ENCODE measurements around the gene OR52K1.

Gene OR52K1

GRCh38 chr11:4482445-4482844, at the start of gene OR52K1:
Gene OR52K1 (plus strand): TSS chr11:4482646. CDS start chr11:4488901, 6,255 bp downstream.
- no peaks in the 10 kb centered on the region for H3K36me3 ChIP-seq
- no peaks in the 10 kb centered on the region for H3K9me3 ChIP-seq (replicated peaks in 1 of 11)
- no peak within 1 kb of the TSS for H3K27ac ChIP-seq
- H4K20me1 ChIP-seq: no peaks in the 10 kb centered on the region
- TF ChIP-seq Cebpa-rat (IDR thresholded peaks at IDR 0.05): no peak
- no peak within 1 kb of the TSS for H3K4me3 ChIP-seq
- H3K9ac ChIP-seq: no peak within 1 kb of the TSS
- H3K4me1 ChIP-seq: peaks cover 0 to 32% (median 0%) of the 10 kb centered on the region in 10 experiments; a peak in 8 of 20 replicates
- no peaks in the 10 kb centered on the region for H3K27me3 ChIP-seq
- H3K4me2 ChIP-seq: peak within 1 kb of the TSS in 4 of 11 experiments; percentile 27 to 35 (median 29); a peak in 5 of 22 replicates

- Histone ChIP-seq H3K27me3 (no peaks in the 10 kb centered on the region), H4K20me1 (no peaks in the 10 kb centered on the region), H3K27ac (no peak overlapping the region), H3K9me3 (replicated peaks in 1 of 11) (peaks cover 0 to 3% (median 0%) of the 10 kb centered on the region in 11 experiments; a peak in 2 of 22 replicates), H3K4me2 (peak overlapping the region in 1 of 11 experiments; percentile 2; a peak in 3 of 22 replicates), H3K4me1 (peaks cover 0 to 20% (median 0%) of the 10 kb centered on the region in 10 experiments; a peak in 2 of 20 replicates), H3K4me3 (no peak overlapping the region), H3K36me3 (no peaks in the 10 kb centered on the region), H3K9ac (no peak overlapping the region)
- TF ChIP-seq Cebpa-rat (IDR thresholded peaks at IDR 0.05): no peak
These were observed 48.6 kb upstream of the OR52K1 start for GRCh38 chr11:4433856-4434255.

GRCh38 chr11:4436411-4436810, 46.0 kb upstream of the OR52K1 start:
- H3K9me3 ChIP-seq (replicated peaks in 1 of 11): peaks cover 0 to 15% (median 0%) of the 10 kb centered on the region in 11 experiments; a peak in 7 of 22 replicates
- H3K27ac ChIP-seq: no peak overlapping the region
- H3K27me3 ChIP-seq: no peaks in the 10 kb centered on the region
- no peaks in the 10 kb centered on the region for H3K36me3 ChIP-seq
- peak overlapping the region in 2 of 11 experiments; percentile 4 to 21; a peak in 3 of 22 replicates for H3K4me2 ChIP-seq
- H3K9ac ChIP-seq: no peak overlapping the region
- no peaks in the 10 kb centered on the region for H4K20me1 ChIP-seq
- no peak overlapping the region for H3K4me3 ChIP-seq
- no peak for TF ChIP-seq Cebpa-rat (IDR thresholded peaks at IDR 0.05)
- H3K4me1 ChIP-seq: peaks cover 0 to 24% (median 2%) of the 10 kb centered on the region in 10 experiments; a peak in 10 of 20 replicates

- H3K9me3 ChIP-seq (replicated peaks in 1 of 11): peaks cover 0 to 29% (median 6%) of the 10 kb centered on the region in 11 experiments; a peak in 9 of 22 replicates
- peak in 2 of 11 experiments; percentile 37 to 54; a peak in 2 of 22 replicates for TF ChIP-seq Cebpa-rat (IDR thresholded peaks at IDR 0.05)
- peak overlapping the region in 5 of 11 experiments; percentile 7 to 64 (median 60); a peak in 9 of 22 replicates for H3K27ac ChIP-seq
These were observed 40.9 kb upstream of the OR52K1 start for GRCh38 chr11:4441515-4441914.

GRCh38 chr11:4443232-4443891, 39.1 kb upstream of the OR52K1 start:
- Histone ChIP-seq H3K36me3 (no peaks in the 10 kb centered on the region), H3K4me2 (peak overlapping the region in 6 of 11 experiments; percentile 21 to 61 (median 51); a peak in 11 of 22 replicates), H3K4me3 (no peak overlapping the region), H3K27me3 (no peaks in the 10 kb centered on the region), H3K9me3 (replicated peaks in 1 of 11) (peaks cover 0 to 32% (median 6%) of the 10 kb centered on the region in 11 experiments; a peak in 9 of 22 replicates), H3K4me1 (peaks cover 0 to 31% (median 16%) of the 10 kb centered on the region in 10 experiments; a peak in 12 of 20 replicates), H3K27ac (peak overlapping the region in 4 of 11 experiments; percentile 21 to 64 (median 44); a peak in 8 of 22 replicates), H3K9ac (no peak overlapping the region), H4K20me1 (no peaks in the 10 kb centered on the region)
- no peak for TF ChIP-seq Cebpa-rat (IDR thresholded peaks at IDR 0.05)

More at GRCh38 chr11:4441515-4441914, 40.9 kb upstream of the OR52K1 start:
- Histone ChIP-seq H4K20me1 (no peaks in the 10 kb centered on the region), H3K4me1 (peaks cover 0 to 34% (median 16%) of the 10 kb centered on the region in 10 experiments; a peak in 12 of 20 replicates), H3K36me3 (no peaks in the 10 kb centered on the region), H3K4me3 (peak overlapping the region in 1 of 10 experiments; percentile 19; a peak in 1 of 20 replicates), H3K4me2 (peak overlapping the region in 7 of 11 experiments; percentile 17 to 63 (median 56); a peak in 11 of 22 replicates), H3K9ac (no peak overlapping the region), H3K27me3 (no peaks in the 10 kb centered on the region)

GRCh38 chr11:4448995-4449394, 33.5 kb upstream of the OR52K1 start, which contains the start of gene OR52K2:
Gene OR52K2 (plus strand): TSS chr11:4449295. CDS start chr11:4449340, 45 bp downstream.
- Histone ChIP-seq H3K9me3 (replicated peaks in 1 of 11) (peaks cover 6 to 21% (median 16%) of the 10 kb centered on the region in 11 experiments), H3K27me3 (no peaks in the 10 kb centered on the region), H3K4me3 (no peak within 1 kb of the TSS), H4K20me1 (no peaks in the 10 kb centered on the region), H3K4me1 (peaks cover 0 to 44% (median 6%) of the 10 kb centered on the region in 10 experiments; a peak in 12 of 20 replicates), H3K27ac (no peak within 1 kb of the TSS), H3K36me3 (no peaks in the 10 kb centered on the region), H3K9ac (no peak within 1 kb of the TSS), H3K4me2 (peak within 1 kb of the TSS in 2 of 11 experiments; percentile 30 to 58; a peak in 4 of 22 replicates)
- TF ChIP-seq Cebpa-rat (IDR thresholded peaks at IDR 0.05): no peak

- Histone ChIP-seq H3K9ac (no peak overlapping the region), H3K4me2 (peak overlapping the region in 3 of 11 experiments; percentile 58 to 72 (median 68); a peak in 6 of 22 replicates), H3K36me3 (peaks cover 0 to 8% (median 0%) of the 10 kb centered on the region in 11 experiments; a peak in 4 of 22 replicates), H3K9me3 (replicated peaks in 1 of 11) (peaks cover 18 to 37% (median 29%) of the 10 kb centered on the region in 11 experiments), H3K4me1 (peaks cover 7 to 80% (median 27%) of the 10 kb centered on the region in 10 experiments; a peak in 19 of 20 replicates), H3K27ac (peak overlapping the region in 1 of 11 experiments; percentile 75; a peak in 1 of 22 replicates), H4K20me1 (no peaks in the 10 kb centered on the region), H3K27me3 (no peaks in the 10 kb centered on the region), H3K4me3 (peak overlapping the region in 1 of 10 experiments; percentile 2; a peak in 2 of 20 replicates)
- no peak for TF ChIP-seq Cebpa-rat (IDR thresholded peaks at IDR 0.05)
These were observed 29.3 kb upstream of the OR52K1 start for GRCh38 chr11:4453118-4453517.

GRCh38 chr11:4454021-4454420, 28.4 kb upstream of the OR52K1 start:
- no peak for TF ChIP-seq Cebpa-rat (IDR thresholded peaks at IDR 0.05)

More at GRCh38 chr11:4454021-4454420, 28.4 kb upstream of the OR52K1 start:
- Histone ChIP-seq H3K4me2 (peak overlapping the region in 6 of 11 experiments; percentile 47 to 68 (median 64); a peak in 8 of 22 replicates), H3K9me3 (replicated peaks in 1 of 11) (peaks cover 18 to 37% (median 29%) of the 10 kb centered on the region in 11 experiments), H3K4me1 (peaks cover 7 to 85% (median 29%) of the 10 kb centered on the region in 10 experiments; a peak in 19 of 20 replicates), H3K27me3 (no peaks in the 10 kb centered on the region), H3K36me3 (peaks cover 0 to 8% (median 0%) of the 10 kb centered on the region in 11 experiments; a peak in 4 of 22 replicates), H3K27ac (peak overlapping the region in 7 of 11 experiments; percentile 52 to 78 (median 73); a peak in 9 of 22 replicates), H3K9ac (no peak overlapping the region), H4K20me1 (no peaks in the 10 kb centered on the region), H3K4me3 (peak overlapping the region in 4 of 10 experiments; percentile 10 to 30 (median 24); a peak in 6 of 20 replicates)

Data from BLaER1 treated with 17β-estradiol and CSF1 and Interleukin-3, amounts not matched to agents 10 nM and 100 nM (cell line).